Neuronal stem cell (in vitro differentiated cells): ENCODE data around the gene RRP1B.

Experiments used
- DNase-seq: peaks from one replicate; pipeline ENCODE4 v3.0.0-alpha.2; 2013; ENCODE audit warnings: low spot score
- H2AFZ ChIP-seq: one replicate; pipeline ENCODE4 v1.6.1; 2013; ENCODE audit warnings: mild to moderate bottlenecking, low read length, inconsistent platforms
- H2AK5ac ChIP-seq: 2 replicates; pipeline ENCODE4 v1.6.1; 2013; ENCODE audit warnings: low read depth, mild to moderate bottlenecking, inconsistent platforms, low read length, moderate library complexity, mixed read lengths
- H2BK120ac ChIP-seq: 2 replicates; pipeline ENCODE4 v1.6.1; 2013; ENCODE audit warnings: low read depth, mild to moderate bottlenecking, inconsistent platforms, low read length, moderate library complexity, mixed read lengths
- H2BK12ac ChIP-seq: one replicate; pipeline ENCODE4 v1.6.1; 2013; ENCODE audit warnings: low read length, inconsistent platforms
- H2BK15ac ChIP-seq: 2 replicates; pipeline ENCODE4 v1.6.1; 2013; ENCODE audit warnings: mild to moderate bottlenecking, low read length, inconsistent platforms, mixed read lengths
- H2BK5ac ChIP-seq: one replicate; pipeline ENCODE4 v1.6.1; 2013; ENCODE audit warnings: inconsistent platforms, mild to moderate bottlenecking, low read length, moderate library complexity
- H3K14ac ChIP-seq: one replicate; pipeline ENCODE4 v1.6.1; 2013; ENCODE audit warnings: low read length, inconsistent platforms
- H3K18ac ChIP-seq: 2 replicates; pipeline ENCODE4 v1.6.1; 2013; ENCODE audit warnings: low read length, inconsistent platforms
- H3K23ac ChIP-seq: 2 replicates; pipeline ENCODE4 v1.6.1; 2013; ENCODE audit warnings: low read depth, mild to moderate bottlenecking, mixed read lengths, low read length, inconsistent platforms; ENCODE audit not compliant: poor library complexity
- H3K27ac ChIP-seq: replicated peaks from 3 replicates; pipeline ENCODE4 v1.5.1; 2013; ENCODE audit warnings: low read length, inconsistent platforms
- H3K27me3 ChIP-seq, 3 experiments: 2 replicates each; pipeline ENCODE4 v1.6.1; 2013; ENCODE audit warnings: low read length in 3 of 3, mild to moderate bottlenecking in 2 of 3, inconsistent platforms in 1 of 3, low read depth in 1 of 3, mixed read lengths in 1 of 3, moderate library complexity in 1 of 3; ENCODE audit not compliant: control insufficient read depth in 3 of 3, insufficient read depth in 3 of 3
- H3K36me3 ChIP-seq, 2 donors: replicated peaks in 1 of 2; 2 replicates each; pipeline ENCODE4 v1.6.1; 2013; ENCODE audit warnings: low read length in 2 of 2; ENCODE audit not compliant: control insufficient read depth in 2 of 2, insufficient read depth in 2 of 2
- H3K4ac ChIP-seq: 2 replicates; pipeline ENCODE4 v1.6.1; 2013; ENCODE audit warnings: inconsistent platforms, mild to moderate bottlenecking, low read length, moderate library complexity
- H3K4me1 ChIP-seq, 2 donors: 1 replicate in 1 of 2; 2 replicates in 1 of 2; pipeline ENCODE4 v1.6.1; 2013; ENCODE audit warnings: low read length in 2 of 2, low read depth in 1 of 2; ENCODE audit not compliant: control insufficient read depth in 2 of 2, insufficient read depth in 1 of 2
- H3K4me2 ChIP-seq: one replicate; pipeline ENCODE4 v1.6.1; 2013; ENCODE audit warnings: mild to moderate bottlenecking, low read length, inconsistent platforms; ENCODE audit not compliant: insufficient read depth, poor library complexity, severe bottlenecking
- H3K4me3 ChIP-seq, 2 donors: 2 replicates each; pipeline ENCODE4 v1.5.1; 2013; ENCODE audit warnings: low read length in 2 of 2, mild to moderate bottlenecking in 2 of 2, inconsistent platforms in 1 of 2, moderate library complexity in 1 of 2
- H3K79me1 ChIP-seq: one replicate; pipeline ENCODE4 v1.6.1; 2013; ENCODE audit warnings: low read depth, mild to moderate bottlenecking, inconsistent platforms, low read length, moderate library complexity
- H3K9ac ChIP-seq: one replicate; pipeline ENCODE4 v1.6.1; 2013; ENCODE audit warnings: mild to moderate bottlenecking, low read depth, low read length, inconsistent platforms; ENCODE audit not compliant: poor library complexity
- H3K9me3 ChIP-seq, 2 donors: replicated peaks in 1 of 2; 2 replicates each; pipeline versions ENCODE3 to v1.6.1; 2013; ENCODE audit warnings: low read length in 2 of 2, mild to moderate bottlenecking in 2 of 2, inconsistent platforms in 1 of 2, low read depth in 1 of 2, mixed read lengths in 1 of 2, moderate library complexity in 1 of 2; ENCODE audit not compliant: control insufficient read depth in 2 of 2, insufficient read depth in 1 of 2
- H4K8ac ChIP-seq: one replicate; pipeline ENCODE4 v1.6.1; 2013; ENCODE audit warnings: low read depth, mild to moderate bottlenecking, inconsistent platforms, low read length, moderate library complexity
- H4K91ac ChIP-seq: one replicate; pipeline ENCODE4 v1.6.1; 2013; ENCODE audit warnings: low read length, low read depth, mild to moderate bottlenecking, inconsistent platforms; ENCODE audit not compliant: poor library complexity
- WGBS, 2 donors: extraction: QIAGEN DNeasy Blood & Tissue Kit; methylation state at CpG; one replicate each; pipeline ENCODE4 v1.1.7; 2013; ENCODE audit warnings: missing lambda C conversion rate in 2 of 2, mixed read lengths in 1 of 2; ENCODE audit not compliant: insufficient read length in 2 of 2, insufficient replicate concordance in 1 of 2; ENCODE audit errors: extremely low coverage in 2 of 2; 5-methylcytosine and 5-hydroxymethylcytosine counted together

Gene RRP1B

DNA sequence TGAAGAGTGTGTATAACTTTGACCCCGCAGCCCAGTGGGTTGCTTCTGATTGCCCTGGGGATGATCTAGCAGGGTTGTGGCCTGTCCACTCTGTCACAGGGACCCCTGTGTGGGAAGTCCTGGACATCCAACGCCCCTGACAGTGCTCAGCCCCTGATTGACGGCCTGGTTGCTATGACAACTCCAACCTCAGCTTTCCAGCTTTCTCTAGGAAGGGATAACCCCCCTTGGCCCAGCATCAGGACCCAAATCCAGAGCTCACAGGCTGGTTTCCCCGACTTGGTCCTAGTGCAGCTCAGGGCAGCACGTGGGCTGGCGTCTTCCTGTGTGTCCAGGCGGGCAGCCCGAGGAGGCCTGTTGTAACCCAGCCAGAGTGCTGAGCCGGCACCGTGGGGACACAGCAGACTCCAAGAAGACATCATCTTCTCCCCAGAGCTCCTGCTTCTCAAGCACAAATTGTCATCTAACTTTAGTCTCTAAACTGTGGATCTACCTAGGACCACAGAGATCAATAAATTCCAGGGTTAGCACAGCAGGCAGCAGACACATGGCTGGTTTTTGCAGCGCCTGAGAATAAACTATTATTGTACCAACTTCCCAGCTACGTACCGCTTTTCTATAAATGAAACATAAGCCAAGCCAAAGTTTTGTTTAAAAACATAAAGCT is 40.7 kb downstream of the RRP1B start:
- Histone ChIP-seq H3K4ac (no peak overlapping the region), H2BK5ac (no peak overlapping the region), H2AK5ac (no peak overlapping the region), H3K4me3 (no peak overlapping the region), H3K36me3 (peaks cover 3 to 23% of the 10 kb centered on the region in 2 donors), H3K27ac (no peak overlapping the region), H3K9me3 (no peaks in the 10 kb centered on the region), H3K4me1 (peaks cover 15 to 25% of the 10 kb centered on the region in 2 donors), H2AFZ (no peak overlapping the region), H3K4me2 (no peak overlapping the region), H3K23ac (no peak overlapping the region), H4K8ac (no peak overlapping the region), H3K18ac (no peak overlapping the region), H3K27me3 (no peaks in the 10 kb centered on the region), H3K9ac (no peak overlapping the region), H2BK12ac (no peak overlapping the region), H3K79me1 (peaks cover 5% of the 10 kb centered on the region), H3K14ac (no peak overlapping the region), H2BK15ac (no peak overlapping the region), H2BK120ac (no peak overlapping the region), H4K91ac (no peak overlapping the region)
- DNase-seq, result no peak
- WGBS, 2 donors, result no CpG with 5 or more reads among the region's 13 CpGs

DNA sequence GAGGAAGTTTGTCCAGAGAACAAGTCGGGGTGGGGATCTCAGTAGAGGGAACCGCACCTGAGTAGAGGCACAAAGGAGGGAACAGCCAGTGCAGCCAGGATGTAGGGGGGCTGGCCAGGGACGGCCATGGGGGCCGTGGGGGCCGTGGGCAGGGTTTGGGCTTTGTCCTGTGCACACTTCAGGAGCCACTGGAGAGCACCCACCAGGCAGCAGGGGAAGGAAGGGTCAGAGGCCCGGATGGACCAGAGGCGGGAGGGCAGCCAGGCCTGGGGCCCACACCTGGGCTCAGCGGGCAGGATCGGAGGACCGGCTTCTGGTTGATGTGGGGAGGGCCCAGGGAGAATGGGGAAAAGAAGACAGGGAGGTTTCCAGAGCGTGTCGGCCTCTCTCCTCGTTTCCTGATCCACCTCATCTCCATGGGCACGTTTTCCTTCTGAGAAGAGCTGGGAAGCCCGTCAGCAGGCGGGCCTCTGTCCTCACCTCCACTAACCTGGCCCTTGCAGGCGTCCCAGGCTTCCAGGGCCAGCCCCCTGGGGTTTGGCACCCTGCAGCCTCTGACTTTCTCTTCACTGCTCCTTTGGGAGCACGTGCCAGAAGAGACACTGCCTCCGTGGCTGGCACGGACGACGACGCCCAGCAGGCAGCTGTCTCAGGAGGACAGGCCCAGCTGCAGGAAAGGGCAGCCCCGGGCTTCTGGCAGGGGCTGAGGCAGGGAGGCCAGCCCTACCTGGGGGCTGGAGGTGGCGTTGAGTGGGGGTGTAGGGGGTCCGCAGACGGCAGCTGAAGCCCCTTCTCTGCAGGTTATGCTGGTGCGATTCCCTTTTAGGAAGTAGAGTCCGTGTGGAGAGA is 42.8 kb downstream of the RRP1B start:
- peak overlapping the region; percentile 97 for H4K91ac ChIP-seq
- H2AK5ac ChIP-seq, result peak overlapping the region; percentile 97
- H3K23ac ChIP-seq, result peak overlapping the region; percentile 55
- peak overlapping the region; percentile 73 for H2BK12ac ChIP-seq
- no peak overlapping the region for H3K27ac ChIP-seq
- peak overlapping the region; percentile 94 for H2BK120ac ChIP-seq
- H4K8ac ChIP-seq, result peak overlapping the region; percentile 65
- peak overlapping the region; percentile 84 for H3K14ac ChIP-seq
- H3K4me3 ChIP-seq, result no peak overlapping the region
- peak overlapping the region; percentile 99 for H2BK15ac ChIP-seq
- no peak for DNase-seq
- H3K4ac ChIP-seq, result peak overlapping the region; percentile 66
- H3K79me1 ChIP-seq, result peaks cover 2% of the 10 kb centered on the region
- no peaks in the 10 kb centered on the region for H3K9me3 ChIP-seq
- H3K36me3 ChIP-seq, result peaks cover 0 to 3% of the 10 kb centered on the region in 2 donors
- peak overlapping the region; percentile 18 for H3K4me2 ChIP-seq
- H3K4me1 ChIP-seq, result peaks cover 15 to 25% of the 10 kb centered on the region in 2 donors
- peak overlapping the region; percentile 82 for H2BK5ac ChIP-seq
- H3K9ac ChIP-seq, result peak overlapping the region; percentile 81
- WGBS, 2 donors, result no CpG with 5 or more reads among the region's 29 CpGs
- peak overlapping the region; percentile 90 for H3K18ac ChIP-seq
- no peaks in the 10 kb centered on the region for H3K27me3 ChIP-seq
- peak overlapping the region; percentile 79 for H2AFZ ChIP-seq

DNA sequence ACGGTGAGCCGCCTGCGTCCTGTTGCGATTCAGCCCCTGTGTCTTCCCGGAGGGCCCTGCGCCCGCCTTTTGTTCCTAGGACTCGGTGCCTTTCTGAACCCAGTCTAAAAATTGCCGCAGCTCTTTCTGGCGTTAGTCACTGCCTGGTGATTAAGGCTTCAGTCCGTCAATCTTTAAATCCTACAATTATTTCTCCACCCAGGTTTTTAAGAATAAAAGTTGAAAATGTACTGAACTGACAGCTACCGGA is 43.4 kb downstream of the RRP1B start:
- no CpG with 5 or more reads among the region's 12 CpGs for WGBS, 2 donors
- Histone ChIP-seq H2BK15ac (peak overlapping the region; percentile 99), H2BK5ac (peak overlapping the region; percentile 82), H4K91ac (peak overlapping the region; percentile 97), H3K14ac (peak overlapping the region; percentile 84), H2BK120ac (no peak overlapping the region), H2AFZ (peak overlapping the region; percentile 79), H2BK12ac (no peak overlapping the region), H3K4me1 (peaks cover 15 to 25% of the 10 kb centered on the region in 2 donors), H3K23ac (peak overlapping the region; percentile 55), H3K27ac (no peak overlapping the region), H3K18ac (peak overlapping the region; percentile 90), H3K9ac (no peak overlapping the region), H3K4me3 (no peak overlapping the region), H2AK5ac (peak overlapping the region; percentile 97), H3K4me2 (peak overlapping the region; percentile 18), H3K27me3 (no peaks in the 10 kb centered on the region), H4K8ac (no peak overlapping the region), H3K4ac (peak overlapping the region; percentile 66), H3K79me1 (peaks cover under 1% of the 10 kb centered on the region), H3K9me3 (no peaks in the 10 kb centered on the region), H3K36me3 (peaks cover 0 to under 1% of the 10 kb centered on the region in 2 donors)
- DNase-seq, result no peak
